Stimulated activated CD8-positive, alpha-beta memory T cell treated with anti-CD3 and anti-CD28 coated beads, Interleukin-15, amount 100 ng/mL, for 24 hours (primary cell): ENCODE measurements around the gene SH3RF3.

Source experiments
- DNase-seq: peaks from one replicate; pipeline ENCODE4 v3.0.0-alpha.2; 2020; ENCODE audit warnings: low read depth

Gene SH3RF3

DNA sequence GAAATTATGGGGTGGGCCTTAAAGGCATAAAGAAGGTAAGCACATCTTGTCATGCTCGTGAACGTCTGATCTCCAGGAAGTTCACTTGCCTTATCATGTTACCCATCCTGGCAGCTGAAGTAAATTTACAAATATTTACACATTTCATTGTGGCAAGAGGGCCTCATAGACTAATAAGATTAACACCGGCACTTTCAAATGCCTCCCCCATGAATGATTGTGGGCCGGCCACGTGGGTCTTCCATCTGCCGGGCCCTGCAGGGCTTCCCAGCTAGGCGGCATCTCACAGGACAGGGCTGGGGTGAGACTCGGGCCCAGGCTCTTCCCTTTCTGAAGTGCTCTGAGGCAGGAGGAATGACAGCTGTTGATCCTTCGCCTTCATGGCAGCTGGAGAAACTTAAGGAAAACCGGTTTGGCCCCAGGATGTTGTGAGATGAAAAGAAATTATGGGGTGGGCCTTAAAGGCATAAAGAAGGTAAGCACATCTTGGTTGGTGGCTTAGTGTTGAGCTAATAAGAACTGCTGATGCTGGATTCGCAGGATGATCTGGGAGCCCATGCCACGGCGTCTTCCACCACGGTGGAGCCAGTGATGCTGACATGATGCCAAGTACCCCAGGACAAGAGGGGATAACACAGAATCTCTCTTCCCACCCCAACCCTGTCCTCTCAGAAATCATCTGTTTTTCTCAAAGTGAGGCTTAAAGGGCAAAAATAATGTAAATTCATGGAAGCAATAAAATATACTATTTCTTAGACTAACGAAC, 308.5 kb downstream of the SH3RF3 start:
- DNase-seq, result no peak

DNA sequence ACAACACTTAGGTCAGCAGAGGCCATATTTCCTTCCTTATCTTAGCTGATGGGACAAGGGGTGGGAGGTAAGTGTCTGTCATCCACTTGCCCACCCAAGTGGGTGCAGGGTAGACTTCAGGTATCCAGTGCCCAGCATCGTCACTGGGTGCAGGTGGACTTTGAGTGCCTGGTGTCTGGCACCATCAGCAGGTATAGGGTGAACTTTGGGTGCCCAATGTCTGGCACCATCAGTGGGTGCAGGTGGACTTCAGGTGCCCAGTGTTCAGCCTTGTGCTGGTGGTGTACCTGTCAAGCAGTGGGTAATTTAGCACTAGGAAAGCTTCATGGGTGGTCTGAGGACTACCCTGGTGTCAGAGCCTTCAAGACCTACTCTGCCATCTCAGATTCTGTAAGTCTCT, 309.1 kb downstream of the SH3RF3 start:
- no peak for DNase-seq

DNA sequence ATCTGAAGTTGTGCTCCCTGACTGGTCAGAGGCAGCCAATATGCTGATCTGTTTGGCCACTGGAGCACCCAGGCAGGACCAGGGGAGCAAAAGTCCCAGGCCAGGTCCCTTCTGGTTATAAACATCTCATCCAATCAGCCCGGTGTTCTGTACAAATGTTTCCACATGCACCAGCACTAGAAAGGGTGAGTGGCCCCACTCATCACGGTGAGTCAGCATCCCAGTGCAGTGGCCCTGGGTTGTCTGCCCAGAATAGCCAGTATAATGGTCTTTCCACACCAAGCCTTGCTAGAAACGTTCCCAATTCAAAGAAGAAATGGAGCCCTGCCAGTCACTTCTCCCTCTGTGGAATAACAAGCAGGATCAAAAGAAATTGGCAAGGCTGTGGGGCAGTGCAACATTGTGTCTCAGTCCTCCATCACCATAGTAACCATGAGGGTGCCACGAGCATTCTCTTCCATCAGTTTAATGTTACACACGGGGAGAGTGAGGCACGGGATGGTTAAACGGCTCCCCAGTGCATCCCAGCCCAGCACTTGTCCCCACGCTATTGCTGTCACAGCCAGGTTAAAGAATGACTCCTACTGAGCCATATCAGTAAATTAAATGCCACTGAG, 309.9 kb downstream of the SH3RF3 start:
- no peak for DNase-seq

DNA sequence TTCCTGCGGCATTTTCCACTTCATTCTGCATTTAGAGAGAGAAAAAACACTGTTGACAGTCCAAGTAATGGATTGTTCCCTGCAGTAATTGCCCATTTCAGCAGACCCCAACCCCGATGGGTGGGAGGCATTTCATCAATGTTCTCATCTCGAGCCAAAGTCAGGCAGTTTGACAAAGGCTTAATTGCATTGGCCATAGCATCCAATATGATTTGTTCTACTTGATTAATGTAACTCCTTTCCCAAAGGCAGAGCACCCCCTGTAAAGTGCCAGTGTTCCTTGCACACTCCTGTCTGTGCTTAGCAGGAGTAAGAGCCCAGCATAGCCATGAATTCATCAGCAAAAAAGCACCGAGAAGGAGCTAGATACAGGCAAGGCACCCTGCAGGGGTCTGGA, 310.4 kb downstream of the SH3RF3 start:
- no peak for DNase-seq

DNA sequence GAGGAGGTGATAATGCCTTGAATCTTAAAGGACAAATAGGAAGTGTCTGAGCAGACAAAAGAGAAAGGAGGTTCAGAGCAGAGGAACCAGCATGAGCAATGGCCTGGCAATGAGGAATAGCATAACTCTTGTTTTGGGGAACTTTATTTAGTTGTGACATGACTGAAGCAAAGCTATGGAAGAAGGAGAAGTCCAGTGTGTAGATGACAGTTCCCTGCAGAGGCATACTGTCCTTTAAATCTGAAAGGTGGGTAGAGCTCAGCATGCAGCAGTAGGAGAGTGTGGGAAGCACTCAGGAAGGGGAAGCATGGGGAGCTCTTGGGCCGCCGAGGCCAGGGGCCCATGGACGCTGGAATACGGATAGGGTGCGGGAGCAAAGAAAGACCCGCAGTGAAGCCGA, 311.0 kb downstream of the SH3RF3 start:
- no peak for DNase-seq

DNA sequence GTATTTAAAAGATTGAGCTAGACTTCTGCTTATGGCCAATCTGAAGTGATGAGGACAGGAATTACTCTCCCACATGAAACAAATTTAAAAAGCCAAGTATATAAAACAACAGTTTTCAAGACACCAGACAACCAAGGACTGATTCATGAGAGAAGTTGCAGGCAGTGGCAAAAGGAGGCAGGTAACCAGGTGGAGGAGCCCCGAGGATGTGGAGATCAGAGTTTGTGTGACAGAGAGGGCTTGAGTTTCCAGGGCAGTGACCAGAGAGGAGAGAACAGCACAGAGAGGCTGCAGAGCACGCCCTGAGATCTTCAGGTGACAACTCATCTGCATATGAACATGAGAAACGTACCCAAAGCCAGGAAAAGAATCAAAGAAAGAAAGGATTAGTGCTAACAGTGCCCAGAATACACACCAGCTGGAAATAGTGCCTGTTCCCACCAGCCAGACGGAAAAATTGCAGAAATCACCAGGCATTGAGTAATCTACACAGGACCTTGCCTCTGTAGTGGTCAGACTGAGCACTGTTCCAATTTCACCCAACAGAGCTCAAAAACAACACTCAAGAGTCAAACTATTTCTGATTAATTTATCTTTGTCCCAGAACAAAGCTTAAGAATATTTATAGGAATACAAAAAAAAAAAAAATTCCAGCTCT, 311.6 kb downstream of the SH3RF3 start:
- no peak for DNase-seq

DNA sequence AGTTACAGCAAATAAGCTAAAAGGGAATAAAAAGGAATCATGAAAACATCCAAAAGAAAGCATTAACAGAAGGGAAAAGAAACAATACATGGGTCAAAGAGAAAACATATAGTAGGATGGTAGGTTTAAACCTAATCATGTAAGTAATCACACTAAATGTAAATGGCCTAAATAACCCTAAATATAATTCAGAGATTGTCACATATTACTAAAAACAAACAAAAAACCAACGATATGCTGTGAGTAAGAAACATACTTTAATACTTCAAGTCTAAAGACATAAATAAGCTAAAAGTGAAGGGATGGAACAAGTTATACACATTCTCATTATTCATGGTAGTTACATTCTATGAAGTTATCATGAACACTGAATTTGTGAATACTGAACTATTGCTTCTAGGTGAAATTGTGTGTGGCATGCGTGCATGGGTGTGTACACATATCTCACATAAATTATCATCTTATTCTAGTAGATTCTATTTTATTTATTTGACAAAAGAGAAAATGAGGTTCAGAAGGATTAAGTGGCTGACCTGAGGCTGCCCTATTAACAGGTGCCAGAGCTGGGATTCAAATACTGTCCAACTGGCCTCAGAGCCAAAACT, 313.8 kb downstream of the SH3RF3 start:
- DNase-seq, result no peak

DNA sequence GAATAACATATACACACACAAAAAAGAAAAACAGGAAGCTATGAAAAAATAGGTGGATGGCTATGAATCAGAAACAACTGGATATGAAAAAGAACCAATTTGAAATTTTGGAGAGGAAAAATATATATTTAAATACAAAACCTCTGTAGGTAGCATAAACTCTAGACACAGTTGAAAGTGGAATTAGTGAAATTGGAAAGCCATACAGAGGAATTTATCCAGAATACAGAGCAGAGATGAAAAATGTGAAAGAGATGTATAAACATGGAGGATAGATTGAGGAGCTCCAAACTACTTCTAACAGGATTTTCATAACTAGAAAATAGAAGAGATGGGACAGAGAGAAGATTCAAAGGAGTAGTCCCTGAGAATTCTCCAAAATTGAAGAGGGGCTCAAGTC, 315.9 kb downstream of the SH3RF3 start:
- no peak for DNase-seq

DNA sequence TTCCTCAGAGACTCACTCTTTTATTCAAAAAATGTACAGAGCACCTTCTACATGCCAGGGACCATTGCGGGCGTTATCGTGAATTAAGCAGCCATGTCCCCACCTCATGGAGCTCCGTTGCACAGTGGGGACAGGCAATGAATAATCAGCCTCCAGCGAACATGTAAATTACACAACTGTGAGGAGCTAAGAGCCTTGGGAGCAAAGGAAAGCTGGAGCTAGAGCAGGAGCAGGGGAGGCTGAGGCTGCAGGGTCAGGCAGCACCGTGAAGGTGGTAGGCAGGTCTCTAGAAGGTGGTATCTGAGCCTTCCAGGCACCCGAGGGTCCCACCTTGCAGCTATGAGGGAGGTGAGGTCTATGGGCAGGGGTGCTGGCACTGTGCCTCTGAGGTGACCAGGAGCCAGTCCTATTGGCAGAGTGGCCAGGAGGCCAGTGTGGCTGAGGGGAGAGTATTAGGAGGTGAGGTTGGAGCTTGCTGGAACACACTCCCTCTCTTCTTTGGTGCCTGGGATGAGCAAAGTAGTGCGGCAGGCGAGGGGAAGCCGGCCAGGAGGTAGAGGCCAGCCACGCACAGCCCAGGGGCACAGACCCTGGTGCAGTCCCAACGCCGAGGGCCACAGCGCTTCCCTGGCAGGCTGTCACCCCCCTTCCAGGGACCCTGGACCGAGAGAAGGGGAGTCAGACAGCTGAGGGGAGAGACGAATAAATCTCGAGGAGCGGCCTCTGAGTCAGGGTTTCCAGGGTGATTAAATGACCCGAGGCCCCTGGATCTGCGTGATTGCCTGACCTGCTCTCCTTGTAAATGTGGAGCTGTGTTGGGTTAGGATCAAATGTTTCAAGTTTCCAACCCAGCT, 317.5 kb downstream of the SH3RF3 start:
- no peak for DNase-seq

DNA sequence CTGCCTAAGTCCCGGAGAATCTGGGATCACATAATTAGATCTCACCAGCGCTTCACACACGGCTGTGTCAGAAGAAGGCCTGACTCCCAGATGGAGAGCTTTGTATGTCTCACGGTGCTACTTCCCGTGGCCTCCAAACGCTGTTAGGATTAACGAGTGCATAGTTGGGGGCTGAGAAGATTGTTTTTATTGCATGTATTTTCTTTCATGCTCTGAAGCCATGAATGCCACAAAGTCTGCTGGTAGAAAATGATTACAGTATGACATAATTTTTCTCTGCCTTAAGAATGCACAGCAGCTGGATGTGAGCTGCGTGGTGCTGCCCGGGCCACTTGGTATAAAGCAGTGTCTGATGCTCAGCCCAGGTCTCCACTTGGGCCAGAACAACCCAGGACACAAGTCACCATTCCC, 318.3 kb downstream of the SH3RF3 start:
- DNase-seq, result no peak

DNA sequence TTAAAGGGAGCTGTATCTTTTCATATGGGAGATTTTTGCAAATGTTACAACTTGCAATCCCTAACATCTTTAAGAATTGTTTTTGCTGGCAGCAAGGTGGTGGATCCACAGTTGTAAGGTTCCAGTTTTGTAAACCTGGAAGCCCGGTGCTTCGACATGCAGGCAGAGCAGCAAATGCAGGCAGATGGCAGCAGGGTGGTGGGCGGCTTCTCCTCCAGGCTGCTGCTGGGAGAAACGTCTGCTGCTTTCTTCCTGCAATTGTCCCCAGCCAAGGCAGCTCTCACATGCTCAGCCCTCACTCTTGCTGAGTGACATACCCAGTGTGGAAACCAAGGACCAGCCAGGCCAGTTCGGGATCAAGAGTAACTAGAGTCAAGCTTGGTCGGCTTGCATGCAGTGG, 318.8 kb downstream of the SH3RF3 start:
- DNase-seq, result no peak

DNA sequence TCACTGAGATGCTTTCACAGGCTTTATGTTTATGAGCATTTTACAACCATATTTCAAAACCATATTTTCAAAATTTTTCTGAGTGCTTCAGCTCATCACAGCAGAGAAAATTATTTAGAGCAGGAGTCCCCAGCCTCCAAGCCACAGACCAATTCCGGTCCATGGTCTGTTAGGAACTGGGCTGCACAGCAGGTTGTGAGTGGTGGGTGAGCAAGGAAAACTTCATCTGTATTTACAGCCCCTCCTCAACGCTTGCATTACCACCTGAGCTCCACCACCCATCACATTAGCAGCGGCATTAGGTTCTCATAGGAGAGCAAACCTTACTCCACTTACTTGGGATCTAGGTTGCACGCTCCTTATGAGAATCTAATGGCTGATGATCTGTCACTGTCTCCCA, 319.2 kb downstream of the SH3RF3 start:
- DNase-seq, result no peak

DNA sequence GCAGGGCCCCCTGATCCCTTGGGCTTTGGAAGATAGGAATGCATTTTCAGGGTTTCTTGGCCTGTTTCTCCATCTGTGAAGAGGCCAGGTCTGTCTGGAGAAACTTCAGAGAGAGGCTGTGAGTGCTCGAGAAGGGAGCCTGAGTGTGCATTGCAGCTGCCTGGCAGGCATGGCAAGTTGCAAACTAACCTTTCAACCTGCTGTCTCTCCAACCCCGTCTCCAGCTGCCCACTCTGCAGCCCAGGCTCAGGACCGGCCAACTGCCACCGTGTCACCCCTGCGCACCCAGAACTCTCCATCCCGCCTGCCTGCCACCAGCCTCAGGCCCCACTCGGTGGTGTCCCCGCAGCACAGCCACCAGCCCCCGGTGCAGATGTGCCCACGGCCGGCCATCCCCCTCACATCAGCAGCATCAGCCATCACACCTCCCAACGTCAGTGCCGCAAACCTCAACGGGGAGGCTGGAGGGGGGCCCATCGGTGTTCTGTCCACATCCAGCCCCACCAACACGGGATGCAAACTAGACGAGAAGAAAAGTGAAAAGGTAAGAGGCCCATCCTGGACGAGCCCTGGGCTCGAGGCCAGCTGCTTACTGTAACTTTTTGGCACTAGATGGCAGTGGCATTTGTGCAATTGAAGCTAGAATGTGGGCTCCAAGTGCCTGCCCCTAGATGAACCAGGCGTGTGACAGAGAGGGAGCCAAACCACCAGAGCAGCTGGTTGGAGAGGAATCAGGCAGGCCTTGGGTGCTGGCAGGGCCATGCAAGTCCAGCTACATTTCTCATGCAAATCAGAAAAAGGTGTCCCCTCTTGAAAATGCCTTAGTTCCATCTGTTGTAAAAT, 320.2 kb downstream of the SH3RF3 start:
- DNase-seq, result no peak

DNA sequence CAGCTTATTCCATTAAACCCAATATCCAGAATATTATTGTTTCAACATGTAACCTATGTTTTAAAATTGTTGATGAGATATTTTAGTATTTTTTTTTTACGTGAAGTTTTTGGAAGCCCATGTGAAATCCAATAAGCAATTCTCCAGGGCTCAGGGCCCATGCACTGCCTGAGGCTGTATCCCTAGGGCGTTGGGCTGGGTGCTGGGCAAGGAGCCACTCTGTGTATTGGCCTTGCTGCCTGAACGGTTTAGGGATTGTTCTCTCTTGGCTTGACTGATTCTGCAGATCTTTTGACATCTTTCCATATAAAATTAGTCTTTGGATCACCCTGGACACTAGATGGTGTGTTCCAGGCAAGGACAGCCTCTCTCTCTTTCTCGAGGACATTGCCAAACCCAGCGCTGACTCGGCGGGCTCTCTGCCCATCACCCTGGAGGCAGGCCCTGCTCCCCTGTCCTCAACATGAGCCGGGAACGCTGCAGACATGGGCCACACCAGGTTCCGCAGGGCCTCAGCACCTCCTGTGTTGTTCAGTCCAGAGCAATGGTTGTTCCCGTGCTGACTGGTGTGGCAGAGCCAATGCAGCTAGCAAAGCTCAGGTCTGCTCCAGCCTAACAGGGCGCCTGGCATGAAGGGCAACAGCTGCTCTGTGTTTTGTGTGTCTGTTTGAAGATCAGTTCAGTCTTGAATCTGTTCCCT, 321.7 kb downstream of the SH3RF3 start:
- DNase-seq, result no peak

DNA sequence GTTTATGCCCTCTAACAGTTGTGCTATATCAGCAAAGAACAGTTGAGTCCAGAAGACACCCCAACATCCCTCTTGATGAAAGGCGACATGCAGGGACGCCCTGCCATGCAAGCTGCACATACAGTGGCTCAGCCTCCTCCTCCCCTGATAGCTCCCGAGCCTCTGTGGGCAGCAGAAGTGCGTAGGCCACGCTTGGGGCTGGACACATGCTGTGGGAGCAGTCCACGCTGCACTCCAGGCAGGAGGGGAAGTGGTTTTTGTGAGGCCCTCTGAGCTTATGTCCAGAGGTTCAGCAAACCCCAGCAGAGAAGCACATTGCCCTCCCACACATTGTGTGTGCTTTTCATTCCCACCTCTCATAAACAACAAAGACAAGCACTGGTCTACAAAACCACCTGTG, 322.7 kb downstream of the SH3RF3 start:
- no peak for DNase-seq

DNA sequence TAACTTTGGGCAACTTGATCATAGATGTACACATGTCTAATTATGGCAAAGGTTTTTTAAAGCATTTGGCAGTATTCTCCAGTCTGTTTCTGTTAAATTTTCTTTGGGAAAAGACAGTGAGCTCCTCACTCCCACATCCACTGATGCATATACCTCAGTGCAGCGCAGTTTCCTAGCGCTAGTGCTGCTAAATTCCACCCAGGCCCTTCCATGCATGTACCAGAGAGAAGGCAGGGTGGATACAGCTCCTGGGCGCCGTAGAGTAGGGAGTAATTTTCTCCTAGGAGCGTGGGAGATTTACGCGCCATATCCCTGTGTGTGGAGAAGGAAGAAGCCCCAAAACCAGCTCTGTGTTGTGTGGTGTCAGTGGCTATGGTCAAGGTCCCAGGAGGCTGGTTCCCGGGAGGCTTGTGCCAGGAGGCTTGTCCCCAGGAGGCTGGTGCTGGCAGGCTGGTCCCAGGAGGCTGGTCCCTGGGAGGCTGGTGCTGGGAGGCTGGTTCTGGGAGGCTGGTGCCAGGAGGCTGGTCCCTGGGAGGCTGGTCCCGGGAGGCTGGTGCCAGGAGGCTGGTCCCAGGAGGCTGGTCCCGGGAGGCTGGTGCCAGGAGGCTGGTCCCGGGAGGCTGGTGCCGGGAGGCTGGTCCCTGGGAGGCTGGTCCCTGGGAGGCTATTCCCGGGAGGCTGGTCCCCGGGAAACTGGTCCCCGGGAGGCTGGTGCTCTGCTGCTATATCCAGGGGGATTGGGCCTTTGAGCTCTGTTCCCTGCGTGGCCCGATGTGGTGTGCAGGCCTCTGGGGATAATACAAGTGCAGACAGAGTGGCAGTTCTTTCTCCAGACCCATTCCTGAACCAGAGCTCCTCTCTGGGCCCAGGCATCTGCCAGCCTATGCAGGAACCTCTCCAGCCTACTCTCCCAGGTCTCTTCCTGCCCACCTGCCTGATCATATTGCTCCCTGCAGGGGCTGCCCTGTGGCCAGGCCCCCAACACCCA, 323.6 kb downstream of the SH3RF3 start:
- DNase-seq, result no peak

DNA sequence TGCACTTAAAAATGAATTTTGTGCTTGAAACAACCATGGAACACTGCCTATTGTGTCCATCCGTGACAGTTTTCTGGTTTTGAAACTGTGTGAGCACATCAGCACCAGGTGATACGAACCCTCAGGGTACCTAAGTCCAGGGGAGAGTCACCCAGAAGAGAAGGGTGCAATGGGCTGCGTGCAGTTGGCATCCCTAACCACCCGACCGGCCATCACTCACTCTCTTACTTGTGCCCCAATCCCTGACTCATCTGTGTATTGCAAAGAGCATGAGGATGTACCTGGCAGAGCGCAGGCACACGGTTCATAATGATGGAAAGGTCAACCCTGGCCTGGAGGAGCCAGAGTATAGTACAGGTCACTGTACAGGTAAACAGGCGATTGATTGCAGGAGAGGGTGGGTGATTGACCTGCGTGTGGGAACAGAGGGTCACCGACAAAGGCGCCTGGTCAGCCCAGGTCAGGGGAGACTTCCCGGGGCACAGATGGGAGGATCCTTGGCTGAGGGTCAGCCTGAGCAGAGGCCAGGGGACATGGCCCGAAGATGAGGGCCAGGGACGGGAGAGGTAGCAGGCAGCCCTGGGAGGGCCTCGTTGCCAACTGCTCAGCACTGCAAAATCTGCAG, 324.5 kb downstream of the SH3RF3 start:
- no peak for DNase-seq

DNA sequence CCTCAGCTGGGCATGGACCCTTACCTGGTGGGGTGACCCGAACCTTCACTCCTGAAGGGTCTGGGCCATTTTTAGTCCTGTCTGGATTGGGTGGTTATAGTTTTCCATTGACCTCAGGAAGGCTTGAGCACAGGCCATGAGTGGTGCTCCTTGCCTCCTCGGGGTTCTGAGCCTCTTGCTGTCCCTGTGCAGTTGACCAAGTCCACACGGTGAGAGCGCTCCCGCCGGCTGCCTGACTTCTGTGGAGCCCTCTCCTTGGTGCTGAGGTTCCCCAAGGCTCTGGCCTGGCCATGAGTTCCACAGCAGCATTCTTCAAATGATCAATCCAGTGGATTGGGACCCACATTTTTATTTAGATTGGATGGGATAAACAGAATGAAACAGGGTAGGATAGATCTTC, 325.3 kb downstream of the SH3RF3 start:
- DNase-seq, result no peak
